Kidney epithelial cell (primary cell): Measurements from ENCODE around the gene RIMBP2. TPM values are rescaled to one million over a fixed set of nuclear protein-coding genes. Genes with fewer than 3 reads are reported as not detected.

Experiments
- DNase-seq: peaks from one replicate; pipeline ENCODE4 v3.0.0-alpha.2; 2010; ENCODE audit warnings: low read depth
- H3K27me3 ChIP-seq: 2 replicates; pipeline ENCODE4 v1.6.0; 2011; ENCODE audit warnings: low read length; ENCODE audit not compliant: control insufficient read depth, insufficient read depth
- H3K36me3 ChIP-seq: 2 replicates; pipeline ENCODE4 v1.5.1; 2011; ENCODE audit warnings: low read length; ENCODE audit not compliant: control insufficient read depth, insufficient read depth
- H3K4me3 ChIP-seq: 2 replicates; pipeline ENCODE4 v1.5.1; 2011; ENCODE audit warnings: low read depth, mild to moderate bottlenecking, control low read depth, low read length
- CTCF ChIP-seq: IDR thresholded peaks from 2 replicates; pipeline ENCODE4 v1.5.1; 2011; ENCODE audit warnings: mild to moderate bottlenecking, moderate library complexity, low read length, control low read depth, inconsistent platforms; ENCODE audit not compliant: insufficient read depth, poor library complexity, severe bottlenecking
- total RNA-seq: library from RNA; depleted of rRNA; stranded (reverse); fragments of >200 nt; gene quantifications from 2 replicates; pipeline ENCODE4 v1.2.3, GENCODE V29; 2015

The RIMBP2 gene
- total RNA-seq, 1 donor from 2014 or later: 0.50 TPM

GRCh38 chr12:130530429-130530828 is 185.7 kb downstream of the RIMBP2 start:
- no peaks in the 10 kb centered on the region for H3K27me3 ChIP-seq
- H3K36me3 ChIP-seq: no peaks in the 10 kb centered on the region
- H3K4me3 ChIP-seq: no peak overlapping the region
- no peak for TF ChIP-seq CTCF
- no peak for DNase-seq

- H3K27me3 ChIP-seq: no peaks in the 10 kb centered on the region
- no peaks in the 10 kb centered on the region for H3K36me3 ChIP-seq
- H3K4me3 ChIP-seq: no peak overlapping the region
- DNase-seq: no peak
- no peak for TF ChIP-seq CTCF
Measured at GRCh38 chr12:130529781-130530180, 186.3 kb downstream of the RIMBP2 start.

- Histone ChIP-seq H3K27me3 (no peaks in the 10 kb centered on the region), H3K36me3 (no peaks in the 10 kb centered on the region), H3K4me3 (no peak overlapping the region)
- no peak for DNase-seq
- TF ChIP-seq CTCF: no peak
Measured at GRCh38 chr12:130527239-130527638, 188.9 kb downstream of the RIMBP2 start.

- no peak for TF ChIP-seq CTCF
- no peak overlapping the region for H3K4me3 ChIP-seq
- no peaks in the 10 kb centered on the region for H3K27me3 ChIP-seq
- DNase-seq: no peak
- H3K36me3 ChIP-seq: no peaks in the 10 kb centered on the region
Measured at GRCh38 chr12:130526813-130527212, 189.3 kb downstream of the RIMBP2 start.

GRCh38 chr12:130525384-130526172 is 190.5 kb downstream of the RIMBP2 start:
- Histone ChIP-seq H3K27me3 (no peaks in the 10 kb centered on the region), H3K36me3 (no peaks in the 10 kb centered on the region), H3K4me3 (no peak overlapping the region)
- DNase-seq: no peak
- no peak for TF ChIP-seq CTCF

- H3K27me3 ChIP-seq: no peaks in the 10 kb centered on the region
- TF ChIP-seq CTCF: no peak
- no peak for DNase-seq
- H3K36me3 ChIP-seq: no peaks in the 10 kb centered on the region
- H3K4me3 ChIP-seq: no peak overlapping the region
Measured at GRCh38 chr12:130524759-130525158, 191.3 kb downstream of the RIMBP2 start.
